Activated B cell treated with CpG ODN at 0.5 μM for 24 hours (primary cell): ENCODE measurements around the gene TGIF2LX. TPM values are rescaled to one million over a fixed set of nuclear protein-coding genes. Genes with fewer than 3 reads are reported as not detected.
"Not testable (repeated sequence)": the region's sequence is repeated elsewhere in the genome, so short reads cannot be mapped to it uniquely, and the experiment has no call there.

ENCODE experiments used
- ATAC-seq: fragments of 200-7000 bp; cut with Tn5 transposase; one replicate; pipeline ENCODE4 v1.10.0; 2021; ENCODE audit warnings: low read depth, mild to moderate bottlenecking, moderate library complexity
- CTCF ChIA-PET: fragments of 350-600 bp; sonication (Branson Sonifier 250); formaldehyde crosslinking; loops from one replicate; lab custom pipeline; 2021; ENCODE audit warnings: antibody characterized with exemption; lab: Charles Lee
- POLR2A ChIA-PET: fragments of 350-600 bp; sonication (Branson Sonifier 250); formaldehyde crosslinking; loops from one replicate; lab custom pipeline; 2021; ENCODE audit warnings: antibody characterized with exemption; lab: Charles Lee
- DNase-seq: peaks from one replicate; pipeline ENCODE4 v3.0.0; 2022
- H3K27ac Mint-ChIP-seq: one replicate; pipeline ENCODE4 v1.8.0; 2020; ENCODE audit warnings: mixed read lengths
- H3K27me3 Mint-ChIP-seq: one replicate; pipeline ENCODE4 v1.8.0; 2021; ENCODE audit warnings: mixed read lengths
- H3K36me3 Mint-ChIP-seq: one replicate; pipeline ENCODE4 v1.8.0; 2021; ENCODE audit warnings: low read depth, mixed read lengths
- H3K4me1 Mint-ChIP-seq: one replicate; pipeline ENCODE4 v1.8.0; 2021; ENCODE audit warnings: mixed read lengths
- H3K4me3 Mint-ChIP-seq: one replicate; pipeline ENCODE4 v1.8.0; 2020; ENCODE audit warnings: mild to moderate bottlenecking, mixed read lengths
- H3K9me3 Mint-ChIP-seq: one replicate; pipeline ENCODE4 v1.8.0; 2020; ENCODE audit warnings: mixed read lengths
- intact Hi-C: fragments of 100-400 bp; cut with micrococcal nuclease; formaldehyde crosslinking; loops from one replicate; pipeline ENCODE4 v1.15.1; 2024
- total RNA-seq: library from RNA; stranded (reverse); gene quantifications from 2 replicates; pipeline ENCODE4 v1.2.3, GENCODE V29; 2022

TGIF2LX gene
- total RNA-seq, result not detected in 2 replicates

DNA sequence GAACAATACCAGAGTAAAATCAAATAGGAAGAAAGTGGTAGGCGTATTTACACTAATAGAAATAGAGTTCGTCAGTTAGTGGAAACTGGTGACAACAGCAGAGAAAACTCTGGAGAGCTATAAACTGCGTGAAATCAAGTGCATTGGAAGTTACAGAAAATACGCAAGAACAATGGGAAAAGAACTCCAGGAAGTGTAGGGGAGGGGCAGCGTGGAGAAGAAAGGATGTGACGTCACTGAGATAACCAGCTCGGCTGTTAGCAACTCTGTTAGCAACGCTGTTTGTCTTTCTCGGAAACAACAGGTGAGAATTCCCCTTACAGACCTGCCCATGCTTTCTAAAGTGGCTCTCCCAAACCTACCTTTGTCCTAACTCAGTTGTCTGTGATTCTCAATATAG lies at the start of gene TGIF2LX:
TSS of gene TGIF2LX (plus strand) at position 244 of the 400 bp plus-strand sequence. CDS start 178 bp downstream, outside the sequence.
- ATAC-seq, CTCF ChIA-PET: not testable (repeated sequence)

DNA sequence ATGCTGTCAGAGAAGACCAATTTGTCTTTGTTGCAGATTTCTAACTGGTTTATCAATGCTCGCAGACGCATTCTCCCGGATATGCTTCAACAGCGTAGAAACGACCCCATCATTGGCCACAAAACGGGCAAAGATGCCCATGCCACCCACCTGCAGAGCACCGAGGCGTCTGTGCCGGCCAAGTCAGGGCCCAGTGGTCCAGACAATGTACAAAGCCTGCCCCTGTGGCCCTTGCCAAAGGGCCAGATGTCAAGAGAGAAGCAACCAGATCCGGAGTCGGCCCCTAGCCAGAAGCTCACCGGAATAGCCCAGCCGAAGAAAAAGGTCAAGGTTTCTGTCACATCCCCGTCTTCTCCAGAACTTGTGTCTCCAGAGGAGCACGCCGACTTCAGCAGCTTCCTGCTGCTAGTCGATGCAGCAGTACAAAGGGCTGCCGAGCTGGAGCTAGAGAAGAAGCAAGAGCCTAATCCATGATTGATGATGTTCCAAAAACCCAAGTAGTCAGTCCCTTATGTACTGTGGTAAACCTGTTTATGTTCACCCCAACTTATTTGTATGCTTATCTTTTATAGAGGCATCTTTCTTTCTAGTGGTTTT lies 728 bp downstream of the TGIF2LX start:
- H3K4me3 Mint-ChIP-seq, POLR2A ChIA-PET, H3K4me1 Mint-ChIP-seq, H3K27ac Mint-ChIP-seq, H3K27me3 Mint-ChIP-seq, H3K36me3 Mint-ChIP-seq, H3K9me3 Mint-ChIP-seq, intact Hi-C loops, ATAC-seq, DNase-seq, CTCF ChIA-PET: not testable (repeated sequence)

More for the DNA sequence above, at the start of gene TGIF2LX:
- H3K9me3 Mint-ChIP-seq, H3K36me3 Mint-ChIP-seq, H3K27me3 Mint-ChIP-seq, H3K27ac Mint-ChIP-seq, intact Hi-C loops, POLR2A ChIA-PET, H3K4me3 Mint-ChIP-seq, DNase-seq, H3K4me1 Mint-ChIP-seq: not testable (repeated sequence)

DNA sequence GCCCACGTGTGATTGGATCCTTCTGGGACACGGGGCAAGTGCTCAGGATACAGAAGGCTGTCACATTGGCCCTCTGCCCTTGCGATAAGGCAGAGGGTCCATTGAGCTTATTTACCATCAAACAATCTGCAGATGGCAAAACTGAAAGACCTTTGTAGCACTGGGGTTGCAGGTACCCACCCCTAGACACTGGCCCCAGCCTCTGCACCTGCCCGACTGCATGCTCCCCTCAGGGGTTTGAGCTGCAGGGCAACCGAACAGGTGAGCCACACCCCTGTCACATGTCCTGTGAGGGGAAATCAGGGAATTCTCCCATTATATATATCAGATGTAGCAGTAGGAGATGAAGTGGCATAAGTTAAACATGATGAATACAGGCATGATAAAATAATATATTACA lies 21.4 kb downstream of the TGIF2LX start:
- ATAC-seq, H3K4me3 Mint-ChIP-seq, DNase-seq, POLR2A ChIA-PET, intact Hi-C loops, H3K36me3 Mint-ChIP-seq, CTCF ChIA-PET, H3K4me1 Mint-ChIP-seq, H3K27ac Mint-ChIP-seq, H3K27me3 Mint-ChIP-seq, H3K9me3 Mint-ChIP-seq: not testable (repeated sequence)

DNA sequence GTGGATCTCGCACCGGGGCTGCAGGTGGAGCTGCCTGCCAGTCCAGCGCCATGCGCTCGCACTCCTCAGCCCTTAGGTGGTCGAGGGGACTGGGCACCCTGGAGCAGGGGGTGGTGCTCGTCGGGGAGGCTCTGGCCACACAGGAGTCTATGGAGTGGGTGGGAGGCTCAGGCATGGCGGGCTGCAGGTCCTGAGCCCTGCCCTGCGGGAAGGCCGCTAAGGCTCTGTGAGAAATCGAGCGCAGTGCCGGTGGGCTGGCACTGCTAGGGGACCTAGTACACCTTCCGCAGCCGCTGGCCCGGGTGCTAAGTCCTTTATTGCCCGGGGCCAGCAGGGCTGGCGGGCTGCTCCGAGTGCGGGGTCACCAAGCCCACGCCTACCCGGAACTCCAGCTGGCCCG lies 43.9 kb downstream of the TGIF2LX start:
- CTCF ChIA-PET, H3K36me3 Mint-ChIP-seq, H3K27ac Mint-ChIP-seq, ATAC-seq, H3K4me1 Mint-ChIP-seq, POLR2A ChIA-PET, DNase-seq, H3K27me3 Mint-ChIP-seq, H3K9me3 Mint-ChIP-seq, intact Hi-C loops, H3K4me3 Mint-ChIP-seq: not testable (repeated sequence)
